Heart left ventricle (tissue), 13 donors: ENCODE data around the gene KRT12.

Source experiments
- POLR2A ChIP-seq, 2 donors: fragments of 450-650 bp; IDR thresholded peaks; one replicate each; pipeline ENCODE4 v1.6.1; 2017; ENCODE audit warnings: antibody characterized with exemption in 2 of 2, mild to moderate bottlenecking in 2 of 2, moderate library complexity in 2 of 2
- TF ChIP-seq, protein P1 (sequence below), 12 donors: fragments of 200-600 bp; sonication (generic) in 4 of 12; IDR thresholded peaks; one replicate each; pipeline versions ENCODE4 v1.5.0 to v1.8.0; 2018 to 2022; ENCODE audit warnings: antibody characterized with exemption in 12 of 12, mild to moderate bottlenecking in 5 of 12
- donor health status: ischemic (EF 13 %, LVEDD 7.1; RV severe dilation, severe dysfunction).
- donor health status: DM: no; HTN: yes; CAD: no.
- donor health status: DM: no; HTN: no; CAD: no.
- donor health status: ischemic (EF 25% LVEDD 6.9; RV normal size, moderate dysfunction).
- donor health status: ischemic (EF 25% LVEDD 5.7; RV mildly dilated, moderate dysfunction).
- donor health status: ischemic (EF 35%, LVEDD 5.7; RV mildly dilated, moderate dysfunction).
- donor health status: nonischemic (EF 11% LVEDD 7.7; RV severe dilation, severe dysfunction).
- donor health status: DM: yes; HTN: yes; CAD: no.
- donor health status: PGD.
- donor health status: ischemic (EF 29% LVEDD 5.4; RV normal size, mild dysfunction).
- donor health status: nonischemic (EF 23%, LVEDD 6.1; RV moderate dilation, normal function).

DNA sequence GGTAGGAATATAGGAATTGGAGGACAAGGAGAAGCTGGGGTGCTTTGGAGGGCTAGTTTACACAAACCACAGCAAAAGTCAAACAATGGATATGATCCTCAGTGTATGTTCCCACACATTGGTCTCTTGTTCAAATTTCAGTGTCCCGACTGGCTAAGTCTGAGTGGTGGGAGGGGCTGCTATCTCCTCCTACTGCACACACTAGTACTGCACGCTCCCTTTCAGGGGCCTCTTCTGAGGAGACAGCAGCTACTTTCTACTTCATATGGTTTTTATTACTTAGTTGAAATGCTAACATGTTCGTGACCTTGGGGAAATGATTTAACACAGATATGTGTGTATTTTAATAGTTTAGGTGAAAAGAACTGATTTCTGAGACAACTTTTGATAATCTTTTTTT, 25.8 kb downstream of the KRT12 start:
- TF ChIP-seq, protein P1, sequence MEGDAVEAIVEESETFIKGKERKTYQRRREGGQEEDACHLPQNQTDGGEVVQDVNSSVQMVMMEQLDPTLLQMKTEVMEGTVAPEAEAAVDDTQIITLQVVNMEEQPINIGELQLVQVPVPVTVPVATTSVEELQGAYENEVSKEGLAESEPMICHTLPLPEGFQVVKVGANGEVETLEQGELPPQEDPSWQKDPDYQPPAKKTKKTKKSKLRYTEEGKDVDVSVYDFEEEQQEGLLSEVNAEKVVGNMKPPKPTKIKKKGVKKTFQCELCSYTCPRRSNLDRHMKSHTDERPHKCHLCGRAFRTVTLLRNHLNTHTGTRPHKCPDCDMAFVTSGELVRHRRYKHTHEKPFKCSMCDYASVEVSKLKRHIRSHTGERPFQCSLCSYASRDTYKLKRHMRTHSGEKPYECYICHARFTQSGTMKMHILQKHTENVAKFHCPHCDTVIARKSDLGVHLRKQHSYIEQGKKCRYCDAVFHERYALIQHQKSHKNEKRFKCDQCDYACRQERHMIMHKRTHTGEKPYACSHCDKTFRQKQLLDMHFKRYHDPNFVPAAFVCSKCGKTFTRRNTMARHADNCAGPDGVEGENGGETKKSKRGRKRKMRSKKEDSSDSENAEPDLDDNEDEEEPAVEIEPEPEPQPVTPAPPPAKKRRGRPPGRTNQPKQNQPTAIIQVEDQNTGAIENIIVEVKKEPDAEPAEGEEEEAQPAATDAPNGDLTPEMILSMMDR (IDR thresholded peaks at IDR 0.05) = no peak
- no peak for TF ChIP-seq POLR2A (IDR thresholded peaks at IDR 0.05)
